ENCODE data around the gene SEC31B. TPM values are rescaled to one million over a fixed set of nuclear protein-coding genes. Genes with fewer than 3 reads are reported as not detected.

The SEC31B gene
- total RNA-seq = 2.6 and 3.9 TPM in 2 replicates

GRCh38 chr10:100519311-100520051 lies at the start of gene SEC31B:
TSS of gene SEC31B (minus strand) at chr10:100519861. CDS start at chr10:100516952, 2,909 bp downstream.
- no peak for TF ChIP-seq CTCF (IDR thresholded peaks at IDR 0.05; ENCODE audit: insufficient read depth, low read depth, low read length)
- DNase-seq (ENCODE audit: low read depth) = no peak
- H3K4me3 ChIP-seq (ENCODE audit: low read depth, low read length) = peak within 1 kb of the TSS; percentile 54

GRCh38 chr10:100568912-100569311 lies 49.3 kb upstream of the SEC31B start:
- no peak for DNase-seq (ENCODE audit: low read depth)
- TF ChIP-seq CTCF (IDR thresholded peaks at IDR 0.05; ENCODE audit: insufficient read depth, low read depth, low read length) = no peak
- H3K4me3 ChIP-seq (ENCODE audit: low read depth, low read length) = no peak overlapping the region

- TF ChIP-seq CTCF (IDR thresholded peaks at IDR 0.05; ENCODE audit: insufficient read depth, low read depth, low read length) = no peak
- no peak for DNase-seq (ENCODE audit: low read depth)
Measured at GRCh38 chr10:100567826-100568225, 48.2 kb upstream of the SEC31B start.

GRCh38 chr10:100567249-100567648 lies 47.6 kb upstream of the SEC31B start:
- no peak for TF ChIP-seq CTCF (IDR thresholded peaks at IDR 0.05; ENCODE audit: insufficient read depth, low read depth, low read length)
- no peak for DNase-seq (ENCODE audit: low read depth)
- H3K4me3 ChIP-seq (ENCODE audit: low read depth, low read length) = no peak overlapping the region

More at GRCh38 chr10:100567826-100568225, 48.2 kb upstream of the SEC31B start:
- H3K4me3 ChIP-seq (ENCODE audit: low read depth, low read length) = no peak overlapping the region

- TF ChIP-seq CTCF (IDR thresholded peaks at IDR 0.05; ENCODE audit: insufficient read depth, low read depth, low read length) = no peak
- DNase-seq (ENCODE audit: low read depth) = no peak
- H3K4me3 ChIP-seq (ENCODE audit: low read depth, low read length) = no peak overlapping the region
Measured at GRCh38 chr10:100566561-100566960, 46.9 kb upstream of the SEC31B start.

- no peak for DNase-seq (ENCODE audit: low read depth)
- no peak for TF ChIP-seq CTCF (IDR thresholded peaks at IDR 0.05; ENCODE audit: insufficient read depth, low read depth, low read length)
- H3K4me3 ChIP-seq (ENCODE audit: low read depth, low read length) = no peak overlapping the region
Measured at GRCh38 chr10:100565206-100565985, 45.7 kb upstream of the SEC31B start.
